Body of pancreas (tissue), 4 donors: ENCODE data around the gene OVCH1. TPM values are rescaled to one million over a fixed set of nuclear protein-coding genes. Genes with fewer than 3 reads are reported as not detected.
"Not testable (repeated sequence)": the region's sequence is repeated elsewhere in the genome, so short reads cannot be mapped to it uniquely, and the experiment has no call there.

Experiments used
- ATAC-seq: fragments of 150-250 bp; one replicate; pipeline ENCODE4 v1.9.1; 2016
- DNase-seq, 4 donors: peaks; one replicate each; pipeline ENCODE4 v3.0.0-alpha.2; 2019
- H3K27ac ChIP-seq, 4 donors: fragments of 200-600 bp; sonication (generic); 1 replicate in 3 of 4; 2 replicates in 1 of 4; pipeline versions ENCODE4 v1.5.1 to v1.6.1; 2016 to 2019; ENCODE audit warnings: mild to moderate bottlenecking in 1 of 4, mixed read lengths in 1 of 4, moderate library complexity in 1 of 4
- H3K27me3 ChIP-seq, 2 donors: fragments of 200-600 bp; sonication (generic); one replicate each; pipeline ENCODE4 v1.6.0; 2016; ENCODE audit warnings: mild to moderate bottlenecking in 1 of 2
- H3K36me3 ChIP-seq, 2 donors: fragments of 200-600 bp; sonication (generic); replicated peaks in 1 of 2; 2 replicates each; pipeline ENCODE4 v1.5.1; 2016; ENCODE audit warnings: low read depth in 2 of 2; ENCODE audit not compliant: insufficient read depth in 1 of 2
- H3K4me1 ChIP-seq: fragments of 200-600 bp; sonication (generic); one replicate; pipeline ENCODE4 v1.6.0; 2016
- H3K4me3 ChIP-seq, 2 donors: fragments of 200-600 bp; sonication (generic); 1 replicate in 1 of 2; 2 replicates in 1 of 2; pipeline ENCODE4 v1.5.1; 2016 to 2019
- H3K9me3 ChIP-seq, 3 donors: fragments of 200-600 bp; sonication (generic); 1 replicate in 2 of 3; 2 replicates in 1 of 3; pipeline ENCODE4 v1.5.1; 2016
- POLR2A ChIP-seq, 3 donors: fragments of 450-650 bp; IDR thresholded peaks; one replicate each; pipeline ENCODE4 v1.6.1; 2016; ENCODE audit warnings: antibody characterized with exemption in 3 of 3, mild to moderate bottlenecking in 2 of 3
- WGBS, 2 donors: methylation state at CpG; one replicate each; pipeline ENCODE4 v1.1.5; 2017; 5-methylcytosine and 5-hydroxymethylcytosine counted together
- intact Hi-C: fragments of 100-400 bp; cut with DNase I; formaldehyde crosslinking; loops from one replicate; pipeline ENCODE4 v1.15.1; 2023
- total RNA-seq, 2 donors: library from RNA; depleted of rRNA; stranded (reverse); fragments of >200 nt; gene quantifications; one replicate each; pipeline ENCODE4 v1.1.0, GENCODE V29; 2016
- TF ChIP-seq, protein P1 (sequence below), 7 experiments: fragments of 450-650 bp in 4 of 7; fragments of 200-600 bp in 3 of 7; sonication (generic) in 3 of 7; IDR thresholded peaks; one replicate each; pipeline ENCODE4 v1.5.1; 2016 to 2019; ENCODE audit warnings: antibody characterized with exemption in 7 of 7

Gene OVCH1
- total RNA-seq, 2 donors from 2014 or later, result 0.52 TPM; not detected in 1

DNA sequence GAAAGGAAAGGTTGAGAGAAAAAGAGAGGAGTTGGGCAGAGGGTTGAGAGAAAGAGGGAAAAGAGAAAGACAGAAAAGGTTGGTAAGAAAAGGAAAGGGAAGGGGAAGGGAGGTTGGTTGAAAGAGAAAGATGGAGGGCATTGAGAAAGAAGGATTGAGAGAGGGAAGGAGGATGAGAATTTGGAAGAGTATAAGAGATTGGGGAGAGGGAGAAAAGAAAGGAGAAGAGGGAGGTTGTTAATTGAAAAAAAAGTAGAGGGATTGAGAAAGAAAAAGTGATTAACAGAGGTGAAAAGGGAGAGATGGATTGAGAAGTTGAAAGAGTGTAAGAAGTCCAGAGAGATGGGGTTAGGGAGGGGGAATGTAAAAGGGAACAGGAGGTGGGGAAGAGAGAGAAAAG is 95.0 kb downstream of the OVCH1 start:
- ATAC-seq (no peak), DNase-seq (no peak)
- Histone ChIP-seq H3K4me1 (no peaks in the 10 kb centered on the region), H3K27me3 (no peaks in the 10 kb centered on the region), H3K4me3 (no peak overlapping the region), H3K27ac (no peak overlapping the region), H3K9me3 (no peaks in the 10 kb centered on the region), H3K36me3 (no peaks in the 10 kb centered on the region)
- intact Hi-C loops, result no loop called here
- TF ChIP-seq, protein P1, sequence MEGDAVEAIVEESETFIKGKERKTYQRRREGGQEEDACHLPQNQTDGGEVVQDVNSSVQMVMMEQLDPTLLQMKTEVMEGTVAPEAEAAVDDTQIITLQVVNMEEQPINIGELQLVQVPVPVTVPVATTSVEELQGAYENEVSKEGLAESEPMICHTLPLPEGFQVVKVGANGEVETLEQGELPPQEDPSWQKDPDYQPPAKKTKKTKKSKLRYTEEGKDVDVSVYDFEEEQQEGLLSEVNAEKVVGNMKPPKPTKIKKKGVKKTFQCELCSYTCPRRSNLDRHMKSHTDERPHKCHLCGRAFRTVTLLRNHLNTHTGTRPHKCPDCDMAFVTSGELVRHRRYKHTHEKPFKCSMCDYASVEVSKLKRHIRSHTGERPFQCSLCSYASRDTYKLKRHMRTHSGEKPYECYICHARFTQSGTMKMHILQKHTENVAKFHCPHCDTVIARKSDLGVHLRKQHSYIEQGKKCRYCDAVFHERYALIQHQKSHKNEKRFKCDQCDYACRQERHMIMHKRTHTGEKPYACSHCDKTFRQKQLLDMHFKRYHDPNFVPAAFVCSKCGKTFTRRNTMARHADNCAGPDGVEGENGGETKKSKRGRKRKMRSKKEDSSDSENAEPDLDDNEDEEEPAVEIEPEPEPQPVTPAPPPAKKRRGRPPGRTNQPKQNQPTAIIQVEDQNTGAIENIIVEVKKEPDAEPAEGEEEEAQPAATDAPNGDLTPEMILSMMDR (IDR thresholded peaks at IDR 0.05), result no peak
- TF ChIP-seq POLR2A (IDR thresholded peaks at IDR 0.05), result no peak

DNA sequence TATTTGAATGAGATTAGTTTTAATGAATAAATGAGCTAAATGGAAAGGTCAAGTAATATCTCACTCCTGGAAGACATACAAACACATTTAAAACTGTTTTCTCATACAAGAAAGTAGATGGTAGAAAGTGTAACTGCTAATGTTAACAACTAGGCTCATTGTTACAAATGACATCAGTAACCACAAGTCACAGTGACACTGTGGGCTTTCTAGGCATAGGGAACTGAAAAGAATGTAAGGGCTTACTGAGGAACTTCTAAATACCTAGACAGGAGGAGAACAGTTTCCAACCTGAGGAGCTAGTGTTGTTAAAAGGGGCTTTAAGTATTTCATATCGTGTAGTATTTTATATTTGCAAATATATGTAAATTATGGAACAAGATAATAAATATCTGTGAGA is 99.0 kb downstream of the OVCH1 start:
- H3K27me3 ChIP-seq, result no peaks in the 10 kb centered on the region
- DNase-seq (no peak), ATAC-seq (no peak)
- H3K4me1 ChIP-seq, result no peaks in the 10 kb centered on the region
- no peak overlapping the region for H3K27ac ChIP-seq
- TF ChIP-seq, protein P1 (IDR thresholded peaks at IDR 0.05), result no peak
- no peak for TF ChIP-seq POLR2A (IDR thresholded peaks at IDR 0.05)
- intact Hi-C loops, result no loop called here
- WGBS, 2 donors, result 80 to 83% methylated on average over 1 of the region's 1 CpG
- no peaks in the 10 kb centered on the region for H3K36me3 ChIP-seq
- no peak overlapping the region for H3K4me3 ChIP-seq
- H3K9me3 ChIP-seq, result no peaks in the 10 kb centered on the region

DNA sequence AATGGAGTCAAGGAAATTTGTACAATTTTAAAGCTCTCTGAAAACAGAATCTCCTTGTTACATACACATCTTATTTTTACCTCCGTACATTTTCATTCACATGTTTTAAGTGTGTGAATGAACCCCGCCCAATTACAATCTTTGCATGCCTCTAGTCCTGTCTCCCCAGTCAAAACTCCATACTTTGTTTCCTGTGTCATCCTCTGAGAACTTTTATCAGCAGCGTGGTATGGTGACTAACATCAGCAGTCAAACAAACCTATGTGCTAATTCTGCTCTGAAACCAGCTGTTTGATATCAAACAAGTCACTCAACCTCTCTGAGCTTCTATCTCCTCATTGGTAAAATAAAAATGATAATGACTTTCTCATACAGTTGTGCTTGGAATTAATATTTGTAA is 100.7 kb downstream of the OVCH1 start:
- intact Hi-C loops, result no loop called here
- no peak overlapping the region for H3K27ac ChIP-seq
- H3K9me3 ChIP-seq, result no peaks in the 10 kb centered on the region
- TF ChIP-seq POLR2A (IDR thresholded peaks at IDR 0.05), result no peak
- TF ChIP-seq, protein P1 (IDR thresholded peaks at IDR 0.05), result no peak
- WGBS, 2 donors, result 61 to 67% methylated on average over 3 of the region's 3 CpGs
- ATAC-seq (no peak), DNase-seq (no peak)
- no peaks in the 10 kb centered on the region for H3K4me1 ChIP-seq
- no peaks in the 10 kb centered on the region for H3K27me3 ChIP-seq
- no peak overlapping the region for H3K4me3 ChIP-seq
- no peaks in the 10 kb centered on the region for H3K36me3 ChIP-seq

DNA sequence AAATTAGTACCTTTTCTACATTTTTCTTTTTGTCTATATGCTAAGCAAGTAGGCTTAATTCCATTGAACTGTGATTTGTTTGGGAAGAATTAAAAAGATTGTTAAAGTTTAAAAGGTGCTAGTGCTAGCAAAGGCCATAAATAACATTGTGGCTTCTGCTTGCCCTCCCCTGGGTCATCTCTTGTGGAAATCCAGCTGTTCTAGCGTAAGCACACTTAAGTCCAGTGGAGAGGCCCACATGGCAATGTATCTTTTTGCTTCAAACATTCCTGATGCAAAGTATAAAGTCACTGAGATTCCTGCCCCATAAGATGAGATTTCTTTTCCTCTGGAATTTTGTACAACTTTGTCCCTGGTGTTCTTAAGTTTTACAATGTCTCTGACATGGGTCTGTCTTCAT is 102.1 kb downstream of the OVCH1 start:
- intact Hi-C loops, result no loop called here
- 79 to 91% methylated on average over 1 of the region's 1 CpG for WGBS, 2 donors
- no peaks in the 10 kb centered on the region for H3K4me1 ChIP-seq
- no peaks in the 10 kb centered on the region for H3K9me3 ChIP-seq
- H3K36me3 ChIP-seq, result no peaks in the 10 kb centered on the region
- no peak for ATAC-seq
- no peak for DNase-seq
- TF ChIP-seq, protein P1 (IDR thresholded peaks at IDR 0.05), result no peak
- no peak for TF ChIP-seq POLR2A (IDR thresholded peaks at IDR 0.05)
- no peak overlapping the region for H3K4me3 ChIP-seq
- no peak overlapping the region for H3K27ac ChIP-seq
- no peaks in the 10 kb centered on the region for H3K27me3 ChIP-seq

DNA sequence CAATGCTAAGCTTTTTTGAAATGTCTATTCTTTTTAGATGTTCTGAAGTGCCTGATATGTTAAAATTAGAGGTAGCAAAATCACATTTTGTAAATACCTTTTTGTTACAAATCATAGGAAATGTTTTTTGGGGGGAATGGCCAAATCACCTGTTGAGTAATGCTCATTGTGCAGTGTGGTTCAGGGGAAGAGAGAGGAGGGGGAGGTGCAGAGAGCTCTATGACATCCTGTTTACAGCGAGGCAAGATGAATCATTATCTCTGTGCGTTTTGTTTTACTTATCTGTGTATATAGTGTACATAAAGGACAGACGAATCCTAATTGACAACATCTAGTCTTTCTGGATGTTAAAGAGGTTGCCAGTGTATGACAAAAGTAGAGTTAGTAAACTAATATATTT is 107.1 kb downstream of the OVCH1 start:
- H3K27me3 ChIP-seq, H3K4me3 ChIP-seq, H3K9me3 ChIP-seq, H3K36me3 ChIP-seq, H3K27ac ChIP-seq, H3K4me1 ChIP-seq, ATAC-seq, intact Hi-C loops: not testable (repeated sequence)
- DNase-seq, result peak in 1 of 4 donors; percentile 4
- 27 to 49% methylated on average over 3 of the region's 3 CpGs for WGBS, 2 donors
